ENCODE measurements around the gene ST7. TPM values are rescaled to one million over a fixed set of nuclear protein-coding genes. Genes with fewer than 3 reads are reported as not detected.

ST7 gene
- total and polyA plus RNA-seq, 2 donors (not counting 3 experiments of a cell fraction or from before 2014, with no cell fraction given), result 18.6 to 24.9 TPM

DNA sequence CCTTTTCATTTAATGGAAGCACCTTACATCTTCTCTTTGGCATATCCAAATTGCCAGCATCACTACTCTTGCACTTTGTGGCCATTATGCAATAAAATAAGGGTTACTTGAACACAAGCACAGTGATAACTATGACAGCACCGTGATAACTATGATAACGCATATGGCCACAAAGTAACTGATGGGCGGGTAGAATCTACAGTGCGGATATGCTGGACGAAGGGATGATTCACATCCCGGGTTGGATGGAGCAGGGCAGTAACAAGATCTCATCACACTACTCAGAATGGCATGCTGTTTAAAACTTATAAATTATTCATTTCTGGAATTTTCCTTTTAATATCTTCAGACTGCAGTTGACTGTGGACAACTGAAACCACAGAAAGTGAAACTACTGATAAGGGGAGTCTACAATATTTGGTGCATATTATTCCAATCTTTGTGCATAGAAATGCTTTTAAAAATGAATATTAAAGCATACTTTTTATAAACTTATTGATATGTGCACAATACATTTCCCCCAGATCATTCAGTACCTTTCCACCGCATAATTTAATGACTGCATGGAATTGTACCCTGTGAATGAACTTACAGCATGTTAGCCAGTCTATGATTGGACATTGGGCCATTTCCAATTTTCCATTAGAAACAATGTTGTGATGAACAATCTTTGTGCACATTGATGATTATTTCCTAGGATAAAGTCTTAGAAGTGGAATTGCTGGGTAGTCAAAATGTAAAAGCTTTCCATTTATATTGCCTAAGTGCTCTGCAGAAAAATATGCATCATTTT lies 233.1 kb downstream of the ST7 start:
- intact Hi-C loops (cut with micrococcal nuclease), result no loop called here
- Histone ChIP-seq H3K4me2 (ENCODE audit: insufficient read depth, low read length) (peak overlapping the region; percentile 16), H3K36me3 (ENCODE audit: control insufficient read depth in 2 of 2, extremely low read depth in 1 of 2, insufficient read depth in 2 of 2, low read length in 2 of 2) (no peaks in the 10 kb centered on the region), H3K4me1 (ENCODE audit: control insufficient read depth, extremely low read depth, insufficient read depth, low read length) (peaks cover 13% of the 10 kb centered on the region), H3K79me2 (ENCODE audit: control insufficient read depth, insufficient read depth, low read length) (no peaks in the 10 kb centered on the region), H2AFZ (ENCODE audit: low read depth, low read length) (no peak overlapping the region), H3K9me1 (replicated peaks; ENCODE audit: control insufficient read depth, extremely low read depth, insufficient read depth, low read length) (no peaks in the 10 kb centered on the region), H3K27me3 (ENCODE audit: control insufficient read depth in 2 of 2, insufficient read depth in 2 of 2, low read length in 2 of 2) (no peaks in the 10 kb centered on the region), H3K4me3 (replicated peaks in 1 of 3; ENCODE audit: insufficient read depth in 1 of 3, low read depth in 1 of 3, low read length in 3 of 3) (no peak overlapping the region), H3K9me3 (replicated peaks; ENCODE audit: control insufficient read depth, insufficient read depth, low read length) (no peaks in the 10 kb centered on the region), H3K27ac (ENCODE audit: insufficient read depth, low read depth, low read length) (no peak overlapping the region), H3K9ac (replicated peaks; ENCODE audit: extremely low read depth, insufficient read depth, low read length) (no peak overlapping the region), H4K20me1 (replicated peaks; ENCODE audit: control insufficient read depth, extremely low read depth, insufficient read depth, low read length) (no peaks in the 10 kb centered on the region)
- FAIRE-seq, result no peak
- no peak for DNase-seq (ENCODE audit: low read depth, low spot score)
- dilution Hi-C loops (cut with MboI; ENCODE audit: extremely low pct_ligation_motif_present, low sequenced_read_pairs), result no loop called here
- TF ChIP-seq, protein P1, sequence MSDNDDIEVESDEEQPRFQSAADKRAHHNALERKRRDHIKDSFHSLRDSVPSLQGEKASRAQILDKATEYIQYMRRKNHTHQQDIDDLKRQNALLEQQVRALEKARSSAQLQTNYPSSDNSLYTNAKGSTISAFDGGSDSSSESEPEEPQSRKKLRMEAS (IDR thresholded peaks at IDR 0.05; ENCODE audit: insufficient read depth, insufficient read length), result no peak
- no peak for TF ChIP-seq MYC (IDR thresholded peaks at IDR 0.05; ENCODE audit: low read depth, low read length)
- TF ChIP-seq GATA2 (IDR thresholded peaks at IDR 0.05; ENCODE audit: insufficient read depth, insufficient read length, low read depth, low read length), result no peak
- TF ChIP-seq, protein P2, sequence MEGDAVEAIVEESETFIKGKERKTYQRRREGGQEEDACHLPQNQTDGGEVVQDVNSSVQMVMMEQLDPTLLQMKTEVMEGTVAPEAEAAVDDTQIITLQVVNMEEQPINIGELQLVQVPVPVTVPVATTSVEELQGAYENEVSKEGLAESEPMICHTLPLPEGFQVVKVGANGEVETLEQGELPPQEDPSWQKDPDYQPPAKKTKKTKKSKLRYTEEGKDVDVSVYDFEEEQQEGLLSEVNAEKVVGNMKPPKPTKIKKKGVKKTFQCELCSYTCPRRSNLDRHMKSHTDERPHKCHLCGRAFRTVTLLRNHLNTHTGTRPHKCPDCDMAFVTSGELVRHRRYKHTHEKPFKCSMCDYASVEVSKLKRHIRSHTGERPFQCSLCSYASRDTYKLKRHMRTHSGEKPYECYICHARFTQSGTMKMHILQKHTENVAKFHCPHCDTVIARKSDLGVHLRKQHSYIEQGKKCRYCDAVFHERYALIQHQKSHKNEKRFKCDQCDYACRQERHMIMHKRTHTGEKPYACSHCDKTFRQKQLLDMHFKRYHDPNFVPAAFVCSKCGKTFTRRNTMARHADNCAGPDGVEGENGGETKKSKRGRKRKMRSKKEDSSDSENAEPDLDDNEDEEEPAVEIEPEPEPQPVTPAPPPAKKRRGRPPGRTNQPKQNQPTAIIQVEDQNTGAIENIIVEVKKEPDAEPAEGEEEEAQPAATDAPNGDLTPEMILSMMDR (IDR thresholded peaks at IDR 0.05; ENCODE audit: extremely low read depth in 1 of 2, insufficient read depth in 1 of 2, low read depth in 1 of 2, low read length in 2 of 2), result no peak
- TF ChIP-seq FOS (IDR thresholded peaks at IDR 0.05; ENCODE audit: borderline replicate concordance, insufficient read depth, low read length), result no peak
- TF ChIP-seq POLR2A (IDR thresholded peaks at IDR 0.05; ENCODE audit: low read depth, low read length), result no peak
- no peak for TF ChIP-seq JUN (IDR thresholded peaks at IDR 0.05; ENCODE audit: borderline replicate concordance, insufficient read depth, insufficient read length, low read depth)
- TF ChIP-seq EZH2 (IDR thresholded peaks at IDR 0.05; ENCODE audit: borderline replicate concordance, low read depth, low read length, severe bottlenecking), result no peak
- TF ChIP-seq POLR2AphosphoS5 (IDR thresholded peaks at IDR 0.05; ENCODE audit: insufficient read depth, low read depth, low read length), result no peak
- ChIA-PET CTCF (no interaction called here), POLR2A (no interaction called here)
- no TSS peak for BruUV-seq (replicated peaks)

Data from endothelial cell of umbilical vein (primary cell).